Tibial artery (tissue), 4 donors: ENCODE measurements around the gene COMMD4.
A peak's percentile ranks its signal among the peaks of the same experiment; 100 is the strongest.
"Not testable (repeated sequence)": the region's sequence is repeated elsewhere in the genome, so short reads cannot be mapped to it uniquely, and the experiment has no call there.

ENCODE experiments used
- DNase-seq, 2 donors: peaks; one replicate each; pipeline ENCODE4 v3.0.0-alpha.2; 2019
- H3K27ac ChIP-seq, 2 donors: fragments of 200-600 bp; sonication (generic) in 1 of 2; 1 replicate in 1 of 2; 2 replicates in 1 of 2; pipeline ENCODE4 v1.5.1; 2018 to 2019; ENCODE audit warnings: mild to moderate bottlenecking in 1 of 2
- H3K27me3 ChIP-seq, 2 donors: fragments of 200-600 bp; sonication (generic) in 1 of 2; one replicate each; pipeline versions ENCODE4 v1.5.1 to v1.6.0; 2016 to 2019
- H3K36me3 ChIP-seq, 3 donors: fragments of 200-600 bp; sonication (generic) in 2 of 3; one replicate each; pipeline ENCODE4 v1.5.1; 2016 to 2019; ENCODE audit warnings: mild to moderate bottlenecking in 2 of 3
- H3K4me1 ChIP-seq, 4 donors: fragments of 200-600 bp; sonication (generic) in 2 of 4; 1 replicate in 3 of 4; 2 replicates in 1 of 4; pipeline ENCODE4 v1.5.1; 2016 to 2019
- H3K4me3 ChIP-seq, 2 donors: fragments of 200-600 bp; sonication (generic) in 1 of 2; 1 replicate in 1 of 2; 2 replicates in 1 of 2; pipeline ENCODE4 v1.5.1; 2018 to 2019; ENCODE audit warnings: mild to moderate bottlenecking in 2 of 2
- H3K9me3 ChIP-seq, 3 donors: fragments of 200-600 bp; sonication (generic) in 1 of 3; one replicate each; pipeline ENCODE4 v1.5.1; 2016 to 2019
- CTCF ChIP-seq, 2 experiments: fragments of 200-600 bp in 1 of 2; fragments of 450-650 bp in 1 of 2; IDR thresholded peaks; one replicate each; pipeline ENCODE4 v1.5.1; 2017 to 2019; ENCODE audit warnings: antibody characterized with exemption in 2 of 2, mild to moderate bottlenecking in 1 of 2, moderate library complexity in 1 of 2
- intact Hi-C: fragments of 100-400 bp; cut with DNase I; formaldehyde crosslinking; loops from one replicate; pipeline ENCODE4 v1.15.0; 2023; ENCODE audit warnings: low total_unique reads

Gene COMMD4

GRCh38 chr15:75369897-75370581 is 34.2 kb downstream of the COMMD4 start:
- H3K27me3 ChIP-seq = no peaks in the 10 kb centered on the region
- H3K4me3 ChIP-seq = no peak overlapping the region
- H3K27ac ChIP-seq = peak overlapping the region in 1 of 2 donors; percentile 97
- no peak for DNase-seq
- no peak for TF ChIP-seq CTCF (IDR thresholded peaks at IDR 0.05)
- H3K4me1 ChIP-seq = peaks cover 0 to 19% (median 12%) of the 10 kb centered on the region in 4 donors
- intact Hi-C loops = loop anchor here (5.0 to 10.0 kb wide), 3 partner anchors 87 to 435 kb away; no protein-coding TSS in a partner anchor
- H3K36me3 ChIP-seq = peaks cover 26 to 72% (median 46%) of the 10 kb centered on the region in 3 donors
- no peaks in the 10 kb centered on the region for H3K9me3 ChIP-seq

GRCh38 chr15:75371486-75371885 is 35.6 kb downstream of the COMMD4 start:
- Histone ChIP-seq H3K36me3 (peaks cover 31 to 72% (median 47%) of the 10 kb centered on the region in 3 donors), H3K27ac (no peak overlapping the region)
- intact Hi-C loops = loop anchor here (10.0 kb wide), 1 partner anchor 433 kb away; no protein-coding TSS in a partner anchor

GRCh38 chr15:75371901-75372688 is 36.2 kb downstream of the COMMD4 start:
- intact Hi-C loops = loop anchor here (10.0 kb wide), 1 partner anchor 433 kb away; no protein-coding TSS in a partner anchor
- Histone ChIP-seq H3K27ac (no peak overlapping the region), H3K4me3 (no peak overlapping the region), H3K36me3 (peaks cover 29 to 69% (median 43%) of the 10 kb centered on the region in 3 donors), H3K27me3 (no peaks in the 10 kb centered on the region), H3K4me1 (peaks cover 0 to 18% (median 11%) of the 10 kb centered on the region in 4 donors), H3K9me3 (no peaks in the 10 kb centered on the region)
- no peak for TF ChIP-seq CTCF (IDR thresholded peaks at IDR 0.05)
- DNase-seq = no peak

More at GRCh38 chr15:75371486-75371885, 35.6 kb downstream of the COMMD4 start:
- Histone ChIP-seq H3K4me3 (no peak overlapping the region), H3K27me3 (no peaks in the 10 kb centered on the region), H3K4me1 (peaks cover 0 to 19% (median 12%) of the 10 kb centered on the region in 4 donors), H3K9me3 (no peaks in the 10 kb centered on the region)
- no peak for TF ChIP-seq CTCF (IDR thresholded peaks at IDR 0.05)
- DNase-seq = no peak

GRCh38 chr15:75380773-75381172 is 44.9 kb downstream of the COMMD4 start:
- H3K9me3 ChIP-seq = no peaks in the 10 kb centered on the region
- no peak for TF ChIP-seq CTCF (IDR thresholded peaks at IDR 0.05)
- no peak for DNase-seq
- no peaks in the 10 kb centered on the region for H3K4me1 ChIP-seq
- H3K27me3 ChIP-seq = no peaks in the 10 kb centered on the region
- intact Hi-C loops = no loop called here
- no peak overlapping the region for H3K4me3 ChIP-seq
- H3K36me3 ChIP-seq = peaks cover 74 to 97% (median 81%) of the 10 kb centered on the region in 3 donors
- H3K27ac ChIP-seq = no peak overlapping the region

GRCh38 chr15:75383986-75384385 is 48.1 kb downstream of the COMMD4 start:
- DNase-seq, intact Hi-C loops, H3K4me1 ChIP-seq, H3K9me3 ChIP-seq, H3K27ac ChIP-seq, H3K4me3 ChIP-seq, H3K27me3 ChIP-seq: not testable (repeated sequence)
- H3K36me3 ChIP-seq = peaks cover 86 to 100% (median 89%) of the 10 kb centered on the region in 3 donors
